Gastrocnemius medialis (tissue), 4 donors: ENCODE results near the gene NANOS3. TPM values are rescaled to one million over a fixed set of nuclear protein-coding genes. Genes with fewer than 3 reads are reported as not detected.

ENCODE experiments used
- ATAC-seq, 2 donors: fragments of 150-250 bp; one replicate each; pipeline ENCODE4 v1.9.1; 2016
- DNase-seq, 2 donors: peaks; one replicate each; pipeline ENCODE4 v3.0.0-alpha.2; 2019
- H3K27ac ChIP-seq, 4 donors: fragments of 200-600 bp; sonication (generic); 1 replicate in 1 of 4; 2 replicates in 3 of 4; pipeline ENCODE4 v1.5.1; 2016 to 2018; ENCODE audit warnings: mild to moderate bottlenecking in 2 of 4, moderate library complexity in 1 of 4
- H3K27me3 ChIP-seq, 3 donors: fragments of 200-600 bp; sonication (generic) in 2 of 3; 1 replicate in 1 of 3; 2 replicates in 2 of 3; pipeline versions ENCODE4 v1.5.1 to v1.6.0; 2016 to 2019; ENCODE audit warnings: mild to moderate bottlenecking in 1 of 3, moderate library complexity in 1 of 3
- H3K36me3 ChIP-seq, 2 donors: fragments of 200-600 bp; sonication (generic) in 1 of 2; one replicate each; pipeline ENCODE4 v1.5.1; 2017 to 2018
- H3K4me1 ChIP-seq, 2 donors: fragments of 200-600 bp; sonication (generic) in 1 of 2; one replicate each; pipeline ENCODE4 v1.5.1; 2016 to 2017; ENCODE audit warnings: mild to moderate bottlenecking in 2 of 2
- H3K4me3 ChIP-seq, 4 donors: fragments of 200-600 bp; sonication (generic) in 3 of 4; 1 replicate in 1 of 4; 2 replicates in 3 of 4; pipeline ENCODE4 v1.5.1; 2016 to 2019; ENCODE audit warnings: mild to moderate bottlenecking in 2 of 4
- H3K9me3 ChIP-seq, 3 donors: fragments of 200-600 bp; sonication (generic) in 2 of 3; 1 replicate in 1 of 3; 2 replicates in 2 of 3; pipeline ENCODE4 v1.5.1; 2016 to 2019
- POLR2A ChIP-seq, 2 donors: fragments of 450-650 bp; IDR thresholded peaks; one replicate each; pipeline ENCODE4 v1.6.1; 2017; ENCODE audit warnings: antibody characterized with exemption in 2 of 2, mild to moderate bottlenecking in 2 of 2, moderate library complexity in 2 of 2
- in situ Hi-C, 4 donors: fragments of 200-750 bp; cut with MboI; loops; one replicate each; pipeline versions ENCODE4 v1.15.0 to v1.8.0; 2017; ENCODE audit warnings: low sequenced_read_pairs in 4 of 4
- intact Hi-C: fragments of 100-400 bp; cut with DNase I; formaldehyde crosslinking; loops from one replicate; pipeline ENCODE4 v1.15.1; 2023; ENCODE audit warnings: low total_unique reads
- total RNA-seq, 4 donors: library from RNA; depleted of rRNA; stranded (reverse); fragments of >200 nt; gene quantifications; one replicate each; pipeline versions ENCODE4 v1.1.0 to v1.2.3, GENCODE V29; 2016
- TF ChIP-seq, protein P1 (sequence below), 5 experiments: fragments of 450-650 bp in 3 of 5; fragments of 200-600 bp in 2 of 5; sonication (generic) in 2 of 5; IDR thresholded peaks in 4 of 5; conservative IDR thresholded peaks in 1 of 5; 1 replicate in 4 of 5; 2 replicates in 1 of 5; pipeline ENCODE4 v1.5.1; 2016 to 2019; ENCODE audit warnings: antibody characterized with exemption in 5 of 5, mild to moderate bottlenecking in 3 of 5, moderate library complexity in 3 of 5

Gene NANOS3
- total RNA-seq, 4 donors from 2014 or later: not detected

DNA sequence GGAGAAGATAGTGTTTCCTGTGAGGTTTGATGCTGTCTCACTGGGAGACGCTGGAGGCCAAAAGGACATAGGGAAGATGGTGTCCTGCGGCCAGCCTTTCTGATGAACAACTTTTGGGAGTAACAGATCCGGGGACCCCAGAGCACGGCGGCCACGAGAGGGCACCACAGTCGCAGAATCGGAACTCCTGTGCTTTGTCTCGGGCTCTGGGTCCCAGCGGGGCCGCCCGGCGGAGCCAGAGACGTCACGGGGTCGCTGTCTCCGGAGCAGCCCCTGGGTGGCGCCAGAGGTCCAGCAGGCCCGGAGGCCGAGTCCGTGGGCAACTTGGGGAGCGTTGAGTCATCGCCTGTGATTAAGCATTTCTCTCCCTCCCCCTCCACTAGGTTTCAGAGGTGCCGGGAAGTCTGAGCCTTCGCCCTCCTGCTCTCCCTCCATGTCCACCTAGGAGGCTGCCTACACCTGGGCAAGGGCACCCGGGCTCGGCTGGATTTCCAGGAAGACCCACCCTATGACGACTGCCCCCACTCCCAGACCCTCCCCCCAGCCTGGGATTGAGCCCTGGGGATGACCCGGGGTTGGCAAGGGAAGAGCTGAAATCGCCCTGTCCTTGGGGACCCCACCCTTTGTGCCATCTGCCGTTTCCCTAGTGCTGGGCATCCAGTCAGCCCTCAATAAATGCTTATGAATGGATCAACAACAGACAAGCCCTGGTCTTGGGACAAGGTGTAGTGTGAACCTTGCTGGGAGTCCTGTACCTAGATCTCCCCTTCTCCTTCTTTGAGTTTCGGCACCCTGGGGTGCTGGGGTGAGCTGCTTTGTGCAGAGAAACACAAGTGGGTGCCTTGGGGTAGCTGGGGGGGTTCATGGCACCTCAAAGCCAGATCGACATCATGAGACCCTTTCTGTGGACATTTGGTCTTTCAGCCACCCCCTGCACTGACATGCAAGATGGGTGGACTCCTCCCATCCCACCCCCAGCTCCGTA, 3.4 kb downstream of the NANOS3 start:
- TF ChIP-seq, protein P1, sequence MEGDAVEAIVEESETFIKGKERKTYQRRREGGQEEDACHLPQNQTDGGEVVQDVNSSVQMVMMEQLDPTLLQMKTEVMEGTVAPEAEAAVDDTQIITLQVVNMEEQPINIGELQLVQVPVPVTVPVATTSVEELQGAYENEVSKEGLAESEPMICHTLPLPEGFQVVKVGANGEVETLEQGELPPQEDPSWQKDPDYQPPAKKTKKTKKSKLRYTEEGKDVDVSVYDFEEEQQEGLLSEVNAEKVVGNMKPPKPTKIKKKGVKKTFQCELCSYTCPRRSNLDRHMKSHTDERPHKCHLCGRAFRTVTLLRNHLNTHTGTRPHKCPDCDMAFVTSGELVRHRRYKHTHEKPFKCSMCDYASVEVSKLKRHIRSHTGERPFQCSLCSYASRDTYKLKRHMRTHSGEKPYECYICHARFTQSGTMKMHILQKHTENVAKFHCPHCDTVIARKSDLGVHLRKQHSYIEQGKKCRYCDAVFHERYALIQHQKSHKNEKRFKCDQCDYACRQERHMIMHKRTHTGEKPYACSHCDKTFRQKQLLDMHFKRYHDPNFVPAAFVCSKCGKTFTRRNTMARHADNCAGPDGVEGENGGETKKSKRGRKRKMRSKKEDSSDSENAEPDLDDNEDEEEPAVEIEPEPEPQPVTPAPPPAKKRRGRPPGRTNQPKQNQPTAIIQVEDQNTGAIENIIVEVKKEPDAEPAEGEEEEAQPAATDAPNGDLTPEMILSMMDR (IDR thresholded peaks at IDR 0.05 in 4 of 5, conservative IDR thresholded peaks at IDR 0.05 in 1 of 5): peak; percentile 98 to 100 (median 99)
- TF ChIP-seq POLR2A (IDR thresholded peaks at IDR 0.05): no peak
- DNase-seq: peak; percentile 94 to 98
- no peaks in the 10 kb centered on the region for H3K36me3 ChIP-seq
- in situ Hi-C loops: loop anchor here (10.0 to 25.0 kb wide), 3 partner anchors 164 to 482 kb away; no protein-coding TSS in a partner anchor
- H3K27ac ChIP-seq: peak overlapping the region; percentile 77 to 92 (median 80)
- H3K4me1 ChIP-seq: peaks cover 13 to 17% of the 10 kb centered on the region in 2 donors
- H3K9me3 ChIP-seq: no peaks in the 10 kb centered on the region
- H3K27me3 ChIP-seq: no peaks in the 10 kb centered on the region
- ATAC-seq: peak; percentile 96 to 97
- intact Hi-C loops: loop anchor here (1.0 to 5.0 kb wide), 7 partner anchors 26 to 468 kb away; partner anchors contain the start of genes ASF1B, BRME1, CC2D1A and DCAF15
- H3K4me3 ChIP-seq: peak overlapping the region; percentile 33 to 49 (median 44)

DNA sequence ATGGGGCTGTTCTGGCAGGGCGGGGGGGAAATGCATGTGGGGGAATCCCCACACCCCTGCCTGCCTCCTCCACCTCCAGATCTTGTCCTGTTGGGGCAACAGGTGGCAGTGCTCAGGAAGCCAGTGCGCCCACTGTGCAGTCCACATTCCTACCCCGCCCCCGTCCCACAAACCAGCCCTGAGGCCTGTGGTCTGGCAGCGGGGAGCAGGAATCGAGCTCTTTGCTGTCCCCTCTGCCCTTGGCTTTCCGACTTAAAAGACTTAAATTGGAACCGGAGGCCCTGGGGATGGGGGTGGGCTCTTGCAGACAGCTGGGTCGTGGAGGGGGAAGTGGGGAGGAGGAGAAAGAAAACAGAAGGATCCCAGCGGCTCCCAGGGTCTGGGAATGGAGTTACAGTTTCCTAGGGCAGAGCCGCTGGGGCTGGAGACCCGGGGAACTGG, 4.3 kb downstream of the NANOS3 start:
- Histone ChIP-seq H3K36me3 (no peaks in the 10 kb centered on the region), H3K4me3 (no peak overlapping the region), H3K9me3 (no peaks in the 10 kb centered on the region), H3K27me3 (no peaks in the 10 kb centered on the region), H3K27ac (peak overlapping the region; percentile 77 to 92 (median 80)), H3K4me1 (peaks cover 13 to 17% of the 10 kb centered on the region in 2 donors)
- in situ Hi-C loops (loop anchor here (10.0 to 25.0 kb wide), 3 partner anchors 164 to 481 kb away; no protein-coding TSS in a partner anchor), intact Hi-C loops (loop anchor here (2.0 to 5.0 kb wide), 3 partner anchors 26 to 256 kb away; partner anchors contain the start of genes ASF1B, BRME1, CC2D1A and DCAF15)
- DNase-seq: no peak
- no peak for ATAC-seq
- TF ChIP-seq, protein P1 (IDR thresholded peaks at IDR 0.05 in 4 of 5, conservative IDR thresholded peaks at IDR 0.05 in 1 of 5): no peak
- no peak for TF ChIP-seq POLR2A (IDR thresholded peaks at IDR 0.05)

DNA sequence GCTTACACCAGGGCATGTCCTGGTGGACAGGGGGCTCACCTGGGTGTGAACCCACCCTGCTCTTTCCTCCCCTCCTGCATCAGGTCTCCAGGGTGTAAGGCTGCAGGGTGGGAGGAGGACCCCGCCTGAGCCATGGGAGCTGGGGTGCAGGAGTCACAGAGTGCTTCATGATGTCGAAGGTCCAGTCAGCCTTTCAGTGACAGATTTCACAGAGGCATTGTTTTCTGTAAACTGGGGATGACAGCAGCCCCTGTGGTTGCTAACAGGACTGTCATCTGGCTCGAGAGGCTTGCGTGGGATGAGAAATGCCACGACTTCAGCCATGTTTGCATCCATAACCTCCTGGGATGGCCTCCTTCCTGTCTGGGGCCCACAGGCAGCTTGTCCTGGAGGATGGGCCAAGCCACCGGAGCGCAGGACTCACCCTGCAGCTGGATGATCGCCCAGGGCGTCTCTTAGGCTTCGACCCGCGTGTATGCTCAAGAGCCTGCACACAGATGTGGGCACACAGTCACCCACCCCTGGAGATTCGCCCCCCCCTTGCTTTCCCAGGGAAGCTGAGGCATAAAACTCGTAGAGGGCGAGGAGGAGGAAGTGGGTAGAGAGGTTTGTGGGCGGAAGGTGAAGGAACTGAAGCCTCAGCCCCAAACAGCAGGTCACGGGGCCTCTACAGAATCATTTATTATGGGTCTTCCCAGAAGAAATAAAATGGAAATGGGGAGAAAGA, 4.9 kb downstream of the NANOS3 start:
- DNase-seq: no peak
- H3K4me3 ChIP-seq: no peak overlapping the region
- no peak for ATAC-seq
- H3K36me3 ChIP-seq: no peaks in the 10 kb centered on the region
- in situ Hi-C loops: loop anchor here (10.0 to 25.0 kb wide), 3 partner anchors 163 to 480 kb away; no protein-coding TSS in a partner anchor
- TF ChIP-seq, protein P1 (IDR thresholded peaks at IDR 0.05 in 4 of 5, conservative IDR thresholded peaks at IDR 0.05 in 1 of 5): no peak
- TF ChIP-seq POLR2A (IDR thresholded peaks at IDR 0.05): no peak
- no peaks in the 10 kb centered on the region for H3K9me3 ChIP-seq
- intact Hi-C loops: loop anchor here (2.0 to 5.0 kb wide), 3 partner anchors 25 to 255 kb away; partner anchors contain the start of genes ASF1B, BRME1, CC2D1A and DCAF15
- no peaks in the 10 kb centered on the region for H3K27me3 ChIP-seq
- peak overlapping the region; percentile 77 to 92 (median 80) for H3K27ac ChIP-seq
- H3K4me1 ChIP-seq: peaks cover 13 to 17% of the 10 kb centered on the region in 2 donors

DNA sequence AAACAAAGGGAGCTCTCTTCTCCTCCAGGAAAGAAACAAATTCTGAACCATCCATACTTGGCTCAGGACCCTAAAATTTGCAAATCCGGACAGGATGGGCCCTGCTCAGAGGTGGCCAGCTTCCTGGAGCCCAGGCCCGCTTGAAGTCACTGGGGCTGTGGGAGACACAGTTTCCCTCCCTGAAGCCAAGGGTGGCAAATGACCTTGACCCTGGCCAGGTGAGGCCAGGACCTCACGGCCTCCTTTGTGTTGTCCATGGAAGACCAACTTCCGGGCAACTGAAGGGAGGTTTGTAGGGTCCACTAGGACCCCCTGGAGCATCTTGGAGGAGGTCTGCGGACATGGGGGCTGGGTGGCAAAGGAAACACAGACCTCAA, 5.5 kb downstream of the NANOS3 start:
- in situ Hi-C loops: loop anchor here (10.0 to 25.0 kb wide), 3 partner anchors 162 to 480 kb away; no protein-coding TSS in a partner anchor
- Histone ChIP-seq H3K27ac (peak overlapping the region in 1 of 4 donors; percentile 92), H3K4me3 (no peak overlapping the region), H3K36me3 (no peaks in the 10 kb centered on the region), H3K4me1 (peaks cover 13 to 17% of the 10 kb centered on the region in 2 donors), H3K9me3 (no peaks in the 10 kb centered on the region), H3K27me3 (no peaks in the 10 kb centered on the region)
- intact Hi-C loops: loop anchor here (5.0 kb wide), 1 partner anchor 255 kb away; the partner anchor contains the start of gene ASF1B
- no peak for ATAC-seq
- DNase-seq: no peak
- TF ChIP-seq POLR2A (IDR thresholded peaks at IDR 0.05): no peak
- TF ChIP-seq, protein P1 (IDR thresholded peaks at IDR 0.05 in 4 of 5, conservative IDR thresholded peaks at IDR 0.05 in 1 of 5): no peak
